ENCODE results near the gene AGXT. TPM values are rescaled to one million over a fixed set of nuclear protein-coding genes. Genes with fewer than 3 reads are reported as not detected.

AGXT gene
- total RNA-seq, 1 donor from 2014 or later, result not detected

DNA sequence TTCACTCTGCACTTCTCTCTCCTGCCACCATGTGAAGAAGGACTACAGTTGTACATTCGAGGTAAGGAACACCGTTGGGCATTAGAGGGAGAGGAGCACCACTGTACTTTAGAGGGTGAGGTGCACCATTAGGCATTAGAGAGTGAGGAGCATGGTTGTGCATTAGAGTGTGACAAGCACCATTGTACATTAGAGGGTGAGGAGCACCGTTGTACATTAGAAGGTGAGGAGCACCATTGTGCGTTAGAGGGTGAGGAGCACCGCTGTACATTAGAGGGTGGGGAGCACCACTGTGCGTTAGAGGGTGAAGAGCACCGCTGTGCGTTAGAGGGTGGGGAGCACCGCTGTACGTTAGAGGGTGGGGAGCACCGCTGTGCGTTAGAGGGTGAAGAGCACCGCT is 20.8 kb upstream of the AGXT start:
- no peak overlapping the region for H3K4me3 ChIP-seq
- ATAC-seq (no peak), DNase-seq (no peak)
- H3K9me3 ChIP-seq, result no peaks in the 10 kb centered on the region
- no peaks in the 10 kb centered on the region for H3K27me3 ChIP-seq
- H3K4me1 ChIP-seq, result no peaks in the 10 kb centered on the region
- intact Hi-C loops (cut with DNase I), result no loop called here
- TF ChIP-seq, protein P1, sequence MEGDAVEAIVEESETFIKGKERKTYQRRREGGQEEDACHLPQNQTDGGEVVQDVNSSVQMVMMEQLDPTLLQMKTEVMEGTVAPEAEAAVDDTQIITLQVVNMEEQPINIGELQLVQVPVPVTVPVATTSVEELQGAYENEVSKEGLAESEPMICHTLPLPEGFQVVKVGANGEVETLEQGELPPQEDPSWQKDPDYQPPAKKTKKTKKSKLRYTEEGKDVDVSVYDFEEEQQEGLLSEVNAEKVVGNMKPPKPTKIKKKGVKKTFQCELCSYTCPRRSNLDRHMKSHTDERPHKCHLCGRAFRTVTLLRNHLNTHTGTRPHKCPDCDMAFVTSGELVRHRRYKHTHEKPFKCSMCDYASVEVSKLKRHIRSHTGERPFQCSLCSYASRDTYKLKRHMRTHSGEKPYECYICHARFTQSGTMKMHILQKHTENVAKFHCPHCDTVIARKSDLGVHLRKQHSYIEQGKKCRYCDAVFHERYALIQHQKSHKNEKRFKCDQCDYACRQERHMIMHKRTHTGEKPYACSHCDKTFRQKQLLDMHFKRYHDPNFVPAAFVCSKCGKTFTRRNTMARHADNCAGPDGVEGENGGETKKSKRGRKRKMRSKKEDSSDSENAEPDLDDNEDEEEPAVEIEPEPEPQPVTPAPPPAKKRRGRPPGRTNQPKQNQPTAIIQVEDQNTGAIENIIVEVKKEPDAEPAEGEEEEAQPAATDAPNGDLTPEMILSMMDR (IDR thresholded peaks at IDR 0.05), result no peak
- H3K27ac ChIP-seq, result no peak overlapping the region
- no peaks in the 10 kb centered on the region for H3K36me3 ChIP-seq

DNA sequence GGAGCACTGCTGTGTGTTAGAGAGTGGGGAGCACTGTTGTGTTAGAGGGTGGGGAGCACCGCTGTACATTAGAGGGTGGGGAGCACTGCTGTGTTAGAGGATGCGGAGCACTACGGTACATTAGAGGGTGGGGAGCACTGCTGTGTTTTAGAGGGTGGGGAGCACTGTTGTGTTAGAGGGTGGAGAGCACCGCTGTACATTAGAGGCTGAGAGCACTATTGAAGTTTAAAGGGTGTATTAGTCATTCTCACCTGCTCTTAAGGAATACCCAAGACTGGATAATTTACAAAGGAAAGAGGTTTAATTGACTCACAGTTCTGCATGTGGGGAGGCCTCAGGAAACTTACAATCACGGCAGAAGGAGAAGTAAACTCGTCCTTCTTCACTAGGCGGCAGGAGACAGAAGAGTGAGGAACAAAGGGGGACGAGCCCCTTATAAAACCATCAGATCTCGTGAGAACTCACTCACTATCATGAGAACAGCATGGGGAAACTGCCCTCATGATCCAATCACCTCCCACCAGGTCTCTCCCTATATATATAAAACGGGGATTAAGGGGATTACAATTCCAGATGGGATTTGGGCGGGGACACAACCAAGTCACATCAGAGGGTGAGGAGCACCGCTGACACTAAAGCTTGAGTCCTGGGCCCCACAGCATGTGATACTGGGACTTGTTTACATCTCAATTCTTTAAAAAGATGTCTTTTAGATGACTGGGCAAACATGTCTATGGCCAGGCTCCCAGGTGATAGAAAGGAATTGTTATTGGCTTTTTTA is 19.5 kb upstream of the AGXT start:
- no peaks in the 10 kb centered on the region for H3K36me3 ChIP-seq
- no peaks in the 10 kb centered on the region for H3K9me3 ChIP-seq
- DNase-seq (no peak), ATAC-seq (no peak)
- no peak overlapping the region for H3K27ac ChIP-seq
- no peaks in the 10 kb centered on the region for H3K4me1 ChIP-seq
- H3K27me3 ChIP-seq, result no peaks in the 10 kb centered on the region
- intact Hi-C loops (cut with DNase I), result no loop called here
- no peak overlapping the region for H3K4me3 ChIP-seq
- TF ChIP-seq, protein P1 (IDR thresholded peaks at IDR 0.05), result no peak

DNA sequence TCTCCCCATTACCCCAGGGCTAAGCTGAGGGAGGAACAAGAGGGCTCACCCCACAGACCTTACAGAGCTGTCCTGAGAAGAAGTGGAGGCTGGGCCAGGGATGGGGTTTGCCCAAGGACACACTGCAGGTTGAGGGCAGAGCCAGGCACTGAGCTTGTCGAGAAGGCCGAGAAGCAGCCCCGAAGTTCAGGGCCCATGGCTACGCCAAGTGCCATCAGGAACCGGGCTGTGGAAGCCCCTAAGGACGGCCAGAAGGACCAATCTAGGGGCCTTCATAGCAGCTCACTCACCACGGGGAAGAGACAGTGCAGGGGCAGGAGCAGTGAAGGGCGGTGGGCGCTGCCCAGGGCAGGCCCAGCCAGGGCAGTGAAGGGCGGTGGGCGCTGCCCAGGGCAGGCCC is 18.6 kb upstream of the AGXT start:
- no peak overlapping the region for H3K27ac ChIP-seq
- intact Hi-C loops (cut with DNase I), result no loop called here
- ATAC-seq (peak; percentile 6), DNase-seq (no peak)
- no peaks in the 10 kb centered on the region for H3K4me1 ChIP-seq
- TF ChIP-seq, protein P1 (IDR thresholded peaks at IDR 0.05), result no peak
- no peaks in the 10 kb centered on the region for H3K36me3 ChIP-seq
- no peaks in the 10 kb centered on the region for H3K9me3 ChIP-seq
- no peaks in the 10 kb centered on the region for H3K27me3 ChIP-seq
- no peak overlapping the region for H3K4me3 ChIP-seq

DNA sequence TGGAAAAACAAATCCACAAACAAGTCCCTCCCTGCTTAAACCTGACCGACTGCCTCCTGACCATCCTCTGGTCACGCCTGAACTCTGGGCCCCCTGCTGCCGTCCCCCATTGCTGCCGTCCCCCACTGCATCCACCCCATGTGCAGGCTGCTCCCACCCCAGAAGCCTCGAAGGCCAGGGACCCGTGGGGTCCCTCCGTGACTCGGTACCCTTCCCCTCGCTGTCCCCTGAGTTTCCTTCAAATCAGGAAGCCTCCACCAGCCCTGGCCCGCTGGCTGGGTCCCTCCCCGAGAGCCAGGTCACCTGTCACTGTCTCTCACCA is 17.9 kb upstream of the AGXT start:
- H3K4me1 ChIP-seq, result no peaks in the 10 kb centered on the region
- H3K27me3 ChIP-seq, result no peaks in the 10 kb centered on the region
- DNase-seq (no peak), ATAC-seq (no peak)
- TF ChIP-seq, protein P1 (IDR thresholded peaks at IDR 0.05), result no peak
- intact Hi-C loops (cut with DNase I), result no loop called here
- no peak overlapping the region for H3K4me3 ChIP-seq
- no peaks in the 10 kb centered on the region for H3K36me3 ChIP-seq
- H3K27ac ChIP-seq, result no peak overlapping the region
- no peaks in the 10 kb centered on the region for H3K9me3 ChIP-seq

DNA sequence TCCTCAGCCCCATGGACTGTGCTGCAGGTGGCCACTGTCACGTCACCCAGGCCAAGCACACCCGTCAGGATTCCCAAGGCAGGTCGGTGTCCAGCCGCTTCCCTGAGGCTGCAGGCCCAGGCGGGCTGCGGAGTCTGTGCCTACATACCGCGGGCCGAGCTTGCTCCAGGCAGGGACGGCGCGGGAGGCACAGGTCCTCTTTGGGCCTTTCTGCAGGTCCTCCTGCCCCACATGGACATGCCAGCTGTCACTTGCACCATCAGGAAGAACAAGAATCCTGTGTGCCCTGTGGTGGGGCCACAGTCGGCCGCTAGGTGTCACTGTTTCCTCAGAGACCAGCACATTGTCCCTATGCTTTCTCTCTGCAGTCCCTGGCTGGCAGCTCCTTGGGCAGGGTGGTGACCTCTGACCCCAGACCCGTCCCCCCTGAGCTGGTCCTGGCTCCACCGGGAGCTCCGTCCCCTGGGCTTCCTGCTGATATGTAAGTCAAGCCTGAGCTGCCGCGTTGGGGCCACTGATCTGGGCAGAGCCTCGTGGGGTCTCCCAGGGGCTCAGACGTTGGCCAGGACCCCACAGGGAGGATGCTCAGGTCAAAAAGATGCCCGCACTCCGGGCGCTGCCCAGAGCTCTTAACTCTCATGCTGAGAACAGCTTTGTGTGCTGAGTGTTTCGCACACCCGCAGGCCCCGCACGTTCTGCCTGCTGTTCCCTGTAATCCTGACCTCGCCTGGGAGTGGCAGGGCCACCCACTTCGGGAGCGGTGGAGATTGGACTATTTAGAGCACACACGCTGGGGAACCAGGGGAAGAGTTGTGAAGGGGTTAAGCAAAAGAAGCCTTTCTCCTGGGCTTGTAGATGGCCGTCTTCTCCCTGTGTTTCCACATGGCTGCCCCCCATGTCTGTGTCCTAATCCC is 17.3 kb upstream of the AGXT start:
- ATAC-seq, result peak; percentile 95

More for the DNA sequence above, 17.3 kb upstream of the AGXT start:
- DNase-seq, result peak; percentile 89
- TF ChIP-seq, protein P1 (IDR thresholded peaks at IDR 0.05), result peak; percentile 94
- intact Hi-C loops (cut with DNase I), result no loop called here
- Histone ChIP-seq H3K36me3 (no peaks in the 10 kb centered on the region), H3K27me3 (no peaks in the 10 kb centered on the region), H3K9me3 (no peaks in the 10 kb centered on the region), H3K4me1 (no peaks in the 10 kb centered on the region), H3K4me3 (no peak overlapping the region), H3K27ac (no peak overlapping the region)
